Measurements from ENCODE around the gene MGAM2. TPM values are rescaled to one million over a fixed set of nuclear protein-coding genes. Genes with fewer than 3 reads are reported as not detected.

MGAM2 gene
- total RNA-seq, 1 experiment from 2014 or later, result not detected

DNA sequence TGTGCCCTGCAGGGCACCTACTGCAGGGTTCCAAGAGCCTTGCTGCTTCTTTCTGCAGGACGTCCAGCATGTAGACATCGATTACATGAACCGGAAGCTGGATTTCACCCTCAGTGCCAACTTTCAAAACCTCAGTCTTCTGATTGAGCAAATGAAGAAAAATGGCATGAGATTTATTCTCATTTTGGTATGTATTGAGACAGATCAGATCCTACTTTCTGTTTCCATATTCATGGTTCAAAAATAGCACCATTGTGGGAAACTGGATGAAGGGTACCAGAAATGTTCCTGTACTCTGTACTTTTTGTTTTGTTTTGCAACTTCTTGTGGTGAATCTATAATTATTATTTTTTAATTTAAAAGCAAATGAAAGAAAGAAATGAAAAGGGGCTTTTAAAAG, 64.1 kb downstream of the MGAM2 start:
- no peak for DNase-seq (ENCODE audit: low spot score)

DNA sequence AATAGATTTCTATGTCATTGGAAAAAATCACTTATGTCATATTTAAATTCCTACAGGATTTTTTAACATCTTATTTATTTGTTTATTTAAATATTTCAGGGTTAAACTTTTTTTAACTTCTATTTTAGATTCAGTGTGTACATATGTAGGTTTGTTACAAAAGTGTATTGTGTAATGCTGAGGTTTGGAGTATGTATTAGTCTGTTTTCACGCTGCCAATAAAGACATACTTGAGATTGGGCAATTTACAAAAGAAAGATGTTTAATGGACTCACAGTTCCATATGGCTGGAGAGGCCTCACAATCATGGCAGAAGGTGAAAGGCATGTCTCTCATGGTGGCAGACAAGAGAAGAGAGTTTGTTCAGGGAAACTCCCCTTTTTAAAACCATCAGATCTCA, 65.4 kb downstream of the MGAM2 start:
- DNase-seq (ENCODE audit: low spot score), result no peak

DNA sequence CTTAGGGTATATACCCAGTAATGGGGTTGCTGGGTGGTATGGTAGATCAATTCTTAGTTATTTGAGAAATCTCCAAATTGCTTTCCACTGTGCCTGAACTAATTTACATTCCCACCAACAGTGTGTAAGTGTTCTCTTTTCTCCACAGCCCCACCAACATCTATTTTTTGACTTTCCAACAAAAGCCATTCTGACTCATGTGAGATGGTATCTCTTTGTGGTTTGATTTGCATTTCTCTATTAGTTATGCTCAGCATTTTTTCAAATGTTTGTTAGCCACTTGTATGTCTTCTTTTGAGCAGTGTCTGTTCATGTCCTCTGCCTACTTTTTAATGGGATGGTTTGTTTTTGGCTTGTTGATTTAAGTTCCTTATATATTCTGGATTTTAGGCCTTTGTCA, 66.4 kb downstream of the MGAM2 start:
- no peak for DNase-seq (ENCODE audit: low spot score)

DNA sequence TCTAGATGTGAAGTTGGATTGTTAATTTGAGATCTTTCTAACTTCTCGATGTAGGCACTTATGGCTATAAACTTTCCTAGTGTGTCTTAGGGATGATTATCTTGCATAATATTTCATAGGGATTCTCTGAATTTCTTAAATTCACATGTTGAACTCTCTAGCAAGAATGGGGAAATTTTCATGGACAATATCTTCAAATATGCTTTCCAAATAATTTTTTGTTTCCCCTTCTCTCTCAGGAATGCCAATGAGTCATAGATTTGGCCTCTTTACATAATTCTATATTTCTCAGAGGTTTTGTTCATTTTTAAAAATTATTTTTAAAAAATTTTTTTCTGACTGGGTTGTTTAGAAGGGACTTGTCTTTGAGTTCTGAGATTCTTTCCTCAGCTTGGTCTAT, 68.9 kb downstream of the MGAM2 start:
- no peak for DNase-seq (ENCODE audit: low spot score)

DNA sequence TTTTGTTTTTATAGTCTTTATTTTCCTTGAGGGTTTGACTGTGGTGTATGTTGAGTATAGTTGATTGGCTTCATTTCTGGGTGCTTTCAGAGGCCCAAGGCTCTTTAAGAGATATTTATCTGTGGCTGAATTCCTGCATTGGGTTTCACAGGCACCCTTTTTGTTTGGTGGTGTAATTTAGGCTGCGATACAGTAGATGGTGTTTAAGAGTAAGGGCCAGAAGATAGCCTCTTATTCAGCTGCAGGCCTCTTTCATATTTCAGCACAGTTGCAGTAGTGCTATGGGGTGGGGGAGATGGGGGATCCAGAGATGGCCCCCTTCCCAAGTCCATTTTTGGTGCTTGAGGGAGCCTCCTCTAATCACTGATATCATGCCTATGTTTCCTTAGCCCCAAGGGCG, 69.7 kb downstream of the MGAM2 start:
- DNase-seq (ENCODE audit: low spot score), result no peak

DNA sequence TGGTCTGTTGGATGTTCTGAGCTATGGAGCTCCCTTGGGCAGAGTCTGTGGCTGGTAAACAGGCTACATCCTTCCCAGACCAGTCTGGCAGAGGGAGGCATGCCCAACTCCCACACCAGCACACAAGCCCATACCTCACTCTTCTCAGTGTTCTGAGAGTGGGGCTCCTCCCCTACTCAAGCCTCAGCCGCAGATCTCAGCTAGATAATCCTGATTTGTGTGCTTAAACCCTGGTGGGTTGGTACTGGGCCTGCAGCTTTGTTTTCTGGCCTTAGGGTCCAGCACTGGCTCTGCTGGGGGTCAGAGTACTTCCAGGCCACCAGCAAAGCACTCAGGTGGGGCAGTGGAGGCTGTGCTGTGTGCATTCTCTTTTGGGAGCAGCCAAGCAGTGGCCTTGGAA, 70.4 kb downstream of the MGAM2 start:
- no peak for DNase-seq (ENCODE audit: low spot score)

DNA sequence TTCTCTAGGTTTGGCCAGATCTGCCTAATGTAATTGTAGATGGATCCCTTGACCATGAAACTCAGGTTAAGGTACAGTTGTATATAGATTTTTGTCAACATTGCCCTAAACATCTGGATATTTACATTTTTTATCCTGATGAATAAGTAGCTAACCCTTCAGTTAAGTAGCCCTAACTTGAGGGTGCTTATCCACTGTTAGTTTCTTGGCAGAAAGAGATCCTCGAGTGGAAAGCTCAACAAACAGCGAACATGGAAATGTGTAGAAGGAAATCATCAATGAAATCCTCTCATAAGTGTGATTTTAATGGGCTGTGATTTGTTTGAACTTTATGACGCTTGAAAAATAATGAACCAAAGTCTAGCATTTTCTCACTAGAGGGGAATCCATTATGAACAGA, 73.6 kb downstream of the MGAM2 start:
- DNase-seq (ENCODE audit: low spot score), result no peak

DNA sequence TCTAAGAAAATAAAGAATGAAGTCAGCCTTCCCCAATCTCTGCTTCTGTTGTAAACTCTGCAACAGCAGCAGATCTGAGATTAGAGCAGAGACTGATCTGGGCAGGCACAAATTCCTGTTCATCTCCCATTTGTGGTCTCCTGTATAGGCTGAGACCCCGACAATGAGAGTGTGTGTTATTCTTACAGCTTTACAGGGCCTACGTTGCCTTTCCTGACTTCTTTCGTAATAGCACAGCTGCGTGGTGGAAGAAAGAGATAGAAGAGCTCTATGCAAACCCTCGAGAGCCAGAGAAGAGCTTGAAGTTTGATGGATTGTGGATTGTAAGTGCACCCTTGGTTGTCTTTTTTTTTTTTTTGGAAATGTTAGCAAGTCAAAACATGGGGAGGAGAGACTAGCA, 74.3 kb downstream of the MGAM2 start:
- no peak for DNase-seq (ENCODE audit: low spot score)

DNA sequence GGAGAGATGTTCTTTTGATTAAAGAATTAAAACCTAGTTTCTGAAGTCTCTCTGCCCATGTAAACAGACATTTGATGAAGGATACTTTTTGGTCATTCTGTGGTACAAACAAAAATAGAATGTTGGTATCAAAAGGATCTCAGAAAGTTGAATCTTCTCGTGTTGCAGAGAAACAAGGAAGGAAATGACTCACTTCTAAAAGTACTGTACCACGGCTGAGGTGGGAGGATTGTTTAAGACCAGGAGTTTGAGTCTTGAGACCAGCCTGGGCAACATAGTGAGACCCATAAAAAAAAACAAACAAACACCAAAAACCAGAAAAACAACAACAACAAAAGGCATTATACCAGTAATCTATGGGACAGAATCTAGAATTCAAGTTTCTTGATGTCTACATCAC, 76.6 kb downstream of the MGAM2 start:
- DNase-seq (ENCODE audit: low spot score), result no peak

DNA sequence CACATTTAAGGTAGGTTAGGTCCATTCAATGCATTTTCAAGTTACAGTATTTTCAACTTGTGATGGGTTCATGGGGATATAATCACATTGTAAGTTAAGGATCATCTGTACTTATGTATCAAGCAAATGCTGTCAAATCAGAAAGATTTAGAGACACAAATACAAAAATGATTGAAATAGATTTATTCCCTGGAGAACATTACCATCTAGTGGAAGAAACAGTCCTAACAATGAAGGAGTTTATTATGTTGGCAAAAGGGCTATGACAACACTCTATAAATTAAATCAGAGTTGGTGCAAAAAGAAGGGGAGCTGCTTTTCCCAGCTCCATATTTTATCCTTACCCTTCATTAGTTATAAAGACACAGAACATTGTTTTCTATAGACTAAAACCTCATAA, 77.3 kb downstream of the MGAM2 start:
- DNase-seq (ENCODE audit: low spot score), result no peak

DNA sequence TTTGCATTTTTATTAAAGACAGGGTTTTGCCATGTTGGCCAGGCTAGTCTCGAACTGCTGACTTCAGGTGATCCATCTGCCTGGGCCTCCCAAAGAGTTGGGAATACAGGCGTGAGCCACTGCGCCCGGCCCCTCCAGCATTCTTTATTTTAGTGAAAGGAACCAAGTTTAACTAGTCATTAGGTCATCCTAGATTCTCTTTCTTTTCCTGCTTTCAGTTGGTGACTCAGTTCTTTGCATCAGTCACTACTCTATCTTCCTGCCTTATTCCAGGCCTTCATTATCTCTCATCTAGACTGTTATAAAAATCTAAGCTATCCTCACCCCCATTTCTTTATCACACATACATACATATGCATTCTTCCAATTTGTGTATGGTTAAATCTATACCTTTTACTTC, 82.7 kb downstream of the MGAM2 start:
- no peak for DNase-seq (ENCODE audit: low spot score)

DNA sequence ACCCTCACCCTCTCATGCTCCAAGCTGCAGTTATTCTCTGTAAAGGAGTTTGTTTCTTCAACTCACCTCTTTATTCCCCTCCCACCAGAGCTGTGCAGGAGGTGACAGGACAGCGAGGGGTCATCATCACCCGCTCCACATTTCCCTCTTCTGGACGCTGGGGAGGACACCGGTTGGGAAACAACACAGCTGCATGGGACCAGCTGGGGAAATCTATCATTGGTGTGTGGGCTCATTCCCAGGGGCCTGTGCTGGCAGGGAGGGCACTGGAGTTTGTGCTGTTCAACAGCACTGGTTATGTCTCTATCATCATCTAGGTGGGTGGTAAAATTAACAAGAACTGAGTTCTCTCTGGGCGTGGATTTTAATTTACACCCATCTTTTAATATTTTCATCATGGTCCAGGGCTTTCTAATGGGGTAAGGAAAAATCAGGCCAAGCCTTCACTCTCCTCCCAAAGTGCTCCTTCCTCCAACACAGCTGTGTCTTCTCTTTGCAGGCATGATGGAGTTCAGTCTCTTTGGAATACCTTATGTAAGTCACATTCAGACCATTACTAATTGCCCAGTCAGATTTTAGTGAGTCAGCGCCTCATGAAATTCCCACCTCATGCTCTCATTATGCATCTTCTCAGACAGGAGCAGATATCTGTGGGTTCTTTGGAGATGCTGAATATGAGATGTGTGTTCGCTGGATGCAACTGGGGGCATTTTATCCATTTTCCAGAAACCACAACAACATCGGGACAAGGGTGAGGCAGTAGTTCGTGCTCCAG, 84.7 kb downstream of the MGAM2 start:
- DNase-seq (ENCODE audit: low spot score), result peak; percentile 12

DNA sequence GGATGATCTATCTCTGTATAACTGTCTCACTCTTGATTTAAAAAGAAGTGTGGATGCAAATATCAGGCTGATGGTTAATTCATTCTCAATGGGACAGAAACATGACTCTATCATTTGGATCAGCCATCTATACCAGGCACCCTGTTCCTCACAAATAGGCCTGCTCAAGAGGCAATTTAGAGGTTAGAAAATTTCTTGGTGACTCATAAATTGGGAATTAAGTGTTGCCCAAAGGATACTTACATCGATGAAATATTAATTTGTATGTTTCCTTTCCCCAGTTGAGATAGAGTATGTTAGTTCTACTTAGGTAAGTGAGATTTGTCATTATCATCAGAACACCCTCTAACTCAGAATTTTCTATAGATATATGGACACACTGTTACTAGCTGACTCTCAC, 88.7 kb downstream of the MGAM2 start:
- DNase-seq (ENCODE audit: low spot score), result no peak

DNA sequence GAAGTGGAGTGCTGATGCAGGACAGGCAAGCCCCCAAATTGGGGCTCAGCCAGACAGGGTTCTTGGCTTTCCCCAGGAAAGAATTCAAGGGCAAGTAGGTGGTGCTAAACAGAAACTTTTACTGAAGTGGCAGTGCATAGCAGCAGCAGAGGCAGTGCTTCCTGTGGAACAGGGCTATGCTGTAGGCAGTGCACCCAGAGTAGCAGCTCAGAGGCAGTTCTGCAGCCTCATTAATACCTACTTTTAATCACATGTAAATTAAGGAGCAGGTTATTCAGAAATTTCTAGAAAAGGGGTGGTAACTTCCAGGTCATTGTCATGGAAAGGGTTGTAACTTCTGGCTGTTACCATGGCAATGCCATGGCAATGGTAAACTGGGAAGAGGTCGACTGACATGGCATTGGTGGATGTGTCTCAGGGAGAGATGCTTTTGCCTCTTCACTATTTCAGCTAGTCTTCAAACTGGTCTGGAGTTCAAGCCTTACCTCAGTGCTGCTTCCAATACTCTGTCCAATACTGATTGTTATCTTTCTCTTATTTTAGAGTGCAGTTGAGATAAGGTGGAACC, 117.1 kb downstream of the MGAM2 start:
- DNase-seq (ENCODE audit: low spot score), result no peak

DNA sequence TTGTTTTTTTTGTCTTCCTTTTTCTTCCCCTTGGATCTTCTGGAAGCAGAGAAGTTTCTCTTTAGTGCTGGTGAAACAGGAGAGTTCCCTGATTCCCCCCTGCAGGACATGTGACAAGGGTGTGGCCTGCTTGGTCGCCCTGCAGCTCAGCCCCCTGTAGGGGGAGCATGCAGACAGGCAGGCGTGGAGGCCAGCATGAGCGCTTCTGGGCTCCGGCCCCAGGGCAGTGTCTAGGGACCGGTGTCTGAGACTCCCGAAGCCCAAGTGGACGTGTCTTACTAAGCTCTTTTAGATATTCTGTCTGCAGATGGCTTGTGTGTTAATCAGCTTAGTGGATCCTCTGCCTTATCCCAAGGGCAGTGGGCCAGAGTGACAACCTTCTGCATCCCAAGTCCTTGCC, 120.2 kb downstream of the MGAM2 start:
- peak; percentile 61 for DNase-seq (ENCODE audit: low spot score)

DNA sequence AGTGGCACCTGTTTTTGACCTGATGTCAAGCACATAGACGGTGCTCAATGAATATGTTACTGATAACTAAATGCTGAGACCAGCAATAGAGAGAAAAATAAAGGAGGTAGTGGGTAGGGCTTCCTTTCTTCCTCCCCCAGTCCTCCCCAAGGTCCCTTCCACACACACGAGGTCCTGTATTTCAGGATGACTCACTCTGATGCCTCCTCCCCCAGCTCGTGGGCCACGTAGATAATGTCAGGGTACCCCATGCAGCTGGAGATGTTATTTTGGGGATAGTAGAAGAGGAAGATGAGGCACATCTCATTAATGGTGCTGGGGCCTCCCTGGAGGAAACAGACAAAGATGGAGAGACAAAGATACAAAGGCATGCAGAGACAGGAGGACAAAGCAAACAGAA, 129.0 kb downstream of the MGAM2 start:
- DNase-seq (ENCODE audit: low spot score), result no peak

DNA sequence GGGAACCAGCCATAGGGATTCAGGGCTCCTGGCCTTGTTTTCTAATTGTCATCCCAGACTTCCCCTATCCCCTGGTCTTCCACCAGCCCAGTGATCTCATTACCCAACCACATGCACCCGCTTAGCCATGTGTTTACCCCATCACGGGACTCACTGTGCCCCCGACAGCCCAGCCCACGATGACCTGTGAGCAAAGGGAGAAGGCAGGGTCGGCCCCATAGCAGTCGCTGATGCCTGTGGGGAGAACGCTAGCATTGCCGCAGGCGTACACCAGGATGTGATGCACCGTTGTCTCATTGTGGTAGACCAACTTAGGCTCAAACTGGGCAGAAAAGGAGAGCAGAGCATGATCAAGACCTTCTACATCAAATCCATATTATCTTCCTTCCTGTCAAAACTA, 132.3 kb downstream of the MGAM2 start:
- no peak for DNase-seq (ENCODE audit: low spot score)

DNA sequence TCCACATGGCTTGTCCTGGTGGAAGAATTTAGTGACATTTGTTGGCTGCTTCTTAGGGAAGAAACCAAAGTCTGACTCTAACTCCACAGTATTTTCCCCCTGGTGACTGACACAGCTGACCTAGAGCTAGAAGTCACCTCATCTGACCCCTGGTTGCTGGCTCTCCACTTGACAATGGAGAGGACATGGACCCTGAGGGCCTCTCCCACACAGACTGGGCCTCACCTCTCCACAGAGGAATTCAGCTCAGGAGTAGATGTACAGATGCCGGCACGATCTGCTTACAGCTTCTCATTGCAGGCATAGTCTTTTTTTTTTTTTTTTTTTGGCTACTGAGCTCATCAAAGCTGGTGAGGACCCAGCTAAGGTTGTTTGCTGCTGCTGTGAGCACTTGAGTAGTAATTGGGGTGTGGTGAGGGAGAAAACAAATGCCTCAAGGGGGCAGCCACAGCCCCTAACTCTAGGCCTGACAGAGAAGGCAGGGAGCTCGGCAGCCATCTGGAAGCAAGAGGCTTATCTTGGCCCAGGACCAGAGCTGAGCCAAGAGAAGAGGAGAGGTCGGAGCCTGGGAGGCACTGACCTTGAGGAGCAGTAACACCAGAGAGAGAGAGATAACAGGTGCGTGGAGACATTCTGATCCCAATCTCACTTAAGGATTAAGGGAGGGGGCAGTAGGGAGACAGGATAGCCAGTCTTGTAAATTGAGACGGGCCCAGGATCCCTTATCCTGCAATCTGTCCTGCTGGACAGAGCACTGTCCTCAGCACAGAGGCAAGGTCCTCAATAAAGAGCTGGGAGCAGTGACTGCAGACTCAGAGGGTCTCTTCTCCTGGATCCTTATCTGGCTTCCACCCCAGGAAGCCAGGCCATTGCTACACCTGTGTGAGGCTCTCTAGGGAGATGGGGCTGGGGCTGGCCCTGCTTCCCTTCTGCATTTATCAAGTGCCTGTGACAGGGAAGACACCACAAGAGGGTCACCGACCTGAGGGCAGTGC, 136.9 kb downstream of the MGAM2 start:
- no peak for DNase-seq (ENCODE audit: low spot score)

DNA sequence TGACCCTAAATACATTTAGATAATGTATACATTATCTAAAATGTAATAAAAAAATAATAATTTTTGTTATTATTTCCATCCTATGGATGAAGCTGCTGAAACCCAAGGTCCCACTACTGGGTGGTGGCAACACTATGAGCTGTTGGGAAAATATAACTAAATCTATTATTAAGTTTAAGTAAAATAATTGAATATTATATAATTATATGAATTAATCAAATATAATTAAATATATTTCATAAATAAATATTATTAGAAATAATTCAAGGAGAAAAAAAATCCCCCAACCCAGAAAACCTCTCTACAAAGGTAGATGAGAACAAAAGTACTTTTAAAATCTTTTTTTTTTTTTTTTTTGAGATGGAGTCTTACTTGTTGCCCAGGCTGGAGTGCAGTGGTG, 138.4 kb downstream of the MGAM2 start:
- DNase-seq (ENCODE audit: low spot score), result no peak

DNA sequence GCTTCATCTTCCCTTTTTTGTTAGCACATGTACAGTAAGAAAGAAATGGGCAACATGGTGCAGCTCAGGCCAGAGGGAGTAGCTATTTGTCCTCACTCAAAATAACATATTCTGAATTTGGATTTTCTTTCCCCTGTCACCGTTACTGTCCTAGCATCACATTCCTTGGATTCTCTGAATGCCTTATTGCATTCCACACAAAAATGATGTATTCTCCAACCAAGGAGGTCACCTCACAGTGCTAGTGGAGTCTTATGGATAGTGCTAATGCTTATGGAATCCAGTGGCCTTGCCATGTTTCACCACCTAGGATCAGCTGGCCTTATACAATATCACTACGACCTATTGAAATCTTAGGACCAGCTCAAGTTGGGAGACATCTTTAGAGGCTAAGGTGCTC, 139.2 kb downstream of the MGAM2 start:
- no peak for DNase-seq (ENCODE audit: low spot score)

DNA sequence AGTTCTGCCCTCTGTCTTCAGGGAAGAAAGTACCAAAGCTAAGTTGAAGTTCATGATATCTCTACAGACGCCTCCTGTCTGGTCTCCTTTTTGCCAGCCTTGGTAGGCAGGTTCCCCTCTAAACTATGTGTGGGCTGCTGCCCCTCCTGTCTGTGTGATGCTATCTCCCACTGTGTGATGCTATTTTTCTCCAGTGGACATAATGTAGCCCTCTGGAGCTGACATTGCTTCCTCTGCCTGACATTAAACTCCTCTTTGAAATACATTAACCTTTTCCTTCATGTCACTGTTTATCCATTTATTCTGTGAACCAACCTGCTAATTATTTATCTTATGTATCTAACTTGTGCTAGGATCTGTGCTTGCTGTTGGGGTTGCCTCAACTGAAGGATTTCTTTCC, 146.4 kb downstream of the MGAM2 start, which contains the start of gene PRSS58:
TSS of gene PRSS58 (minus strand) at position 101 of the 400 bp plus-strand sequence. CDS start 351 bp downstream, outside the sequence.
- no peak for DNase-seq (ENCODE audit: low spot score)

DNA sequence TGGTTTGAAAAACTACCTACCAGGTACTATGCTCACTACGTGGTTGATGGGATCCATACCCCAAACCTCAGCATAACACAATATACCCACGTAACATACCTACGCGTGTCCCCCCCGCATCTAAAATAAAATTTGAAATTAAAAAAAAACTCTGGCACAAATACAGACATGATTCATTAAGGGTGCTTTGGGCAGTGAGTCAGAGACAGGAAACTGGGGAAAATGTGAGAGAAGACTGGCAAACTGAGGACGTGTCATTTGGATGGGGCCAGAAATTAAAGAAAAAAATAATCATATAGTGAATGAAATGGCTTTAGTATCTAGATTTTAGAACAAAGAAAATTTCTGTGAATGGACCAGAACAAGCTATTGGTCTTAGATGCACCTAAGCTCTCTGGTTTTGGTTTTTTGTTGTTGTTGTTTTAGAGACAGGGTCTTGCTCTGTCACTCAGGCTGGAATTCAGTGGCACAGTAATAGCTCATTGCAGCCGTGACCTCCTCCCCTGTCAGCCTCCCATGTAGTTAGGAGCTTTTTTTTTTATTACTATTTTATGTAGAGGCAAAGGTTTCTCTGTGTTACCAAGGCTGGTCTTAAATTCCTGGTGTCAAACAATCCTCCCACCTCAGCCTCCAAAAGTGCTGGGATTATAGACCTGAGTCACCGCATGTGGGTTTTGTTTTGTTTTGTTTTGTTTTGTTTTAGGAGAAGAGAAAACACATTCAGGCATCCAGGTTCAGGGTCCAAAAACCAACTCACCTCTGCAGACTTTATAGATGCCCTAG, 152.3 kb downstream of the MGAM2 start:
- DNase-seq (ENCODE audit: low spot score), result no peak

Measured in H4 (cell line).